DMS53 (cell line): ENCODE measurements around the gene CD70.
"Not testable (repeated sequence)": the region's sequence is repeated elsewhere in the genome, so short reads cannot be mapped to it uniquely, and the experiment has no call there.

Source experiments
- DNase-seq: peaks from one replicate; lab custom pipeline; 2025; lab: John Stamatoyannopoulos, UW

CD70 gene

GRCh38 chr19:6570764-6571163, 20.2 kb downstream of the CD70 start:
- no peak for DNase-seq

- DNase-seq = no peak
Measured at GRCh38 chr19:6568816-6569215, 22.1 kb downstream of the CD70 start.

GRCh38 chr19:6568010-6568526, 22.9 kb downstream of the CD70 start:
- DNase-seq = no peak

GRCh38 chr19:6566727-6567126, 24.2 kb downstream of the CD70 start:
- not testable (repeated sequence) for DNase-seq

GRCh38 chr19:6564393-6564792, 26.6 kb downstream of the CD70 start:
- DNase-seq = no peak

GRCh38 chr19:6562437-6562836, 28.5 kb downstream of the CD70 start:
- not testable (repeated sequence) for DNase-seq

- no peak for DNase-seq
Measured at GRCh38 chr19:6556480-6557195, 34.3 kb downstream of the CD70 start.

- DNase-seq = no peak
Measured at GRCh38 chr19:6556043-6556449, 34.9 kb downstream of the CD70 start.

GRCh38 chr19:6551607-6552450, 39.1 kb downstream of the CD70 start:
- DNase-seq = no peak

GRCh38 chr19:6551091-6551490, 39.9 kb downstream of the CD70 start:
- DNase-seq = no peak

GRCh38 chr19:6550679-6551078, 40.3 kb downstream of the CD70 start:
- not testable (repeated sequence) for DNase-seq

- no peak for DNase-seq
Measured at GRCh38 chr19:6543866-6544347, 47.0 kb downstream of the CD70 start.

GRCh38 chr19:6540918-6541689, 49.8 kb downstream of the CD70 start:
- DNase-seq = no peak

GRCh38 chr19:6539514-6539913, 51.4 kb downstream of the CD70 start:
- DNase-seq = no peak
